Stimulated activated CD8-positive, alpha-beta memory T cell treated with anti-CD3 and anti-CD28 coated beads, Interleukin-4, amount 100 ng/mL, for 24 hours (primary cell): ENCODE measurements around the gene IQGAP1.
A peak's percentile ranks its signal among the peaks of the same experiment; 100 is the strongest.

Experiments used
- DNase-seq: peaks from one replicate; pipeline ENCODE4 v3.0.0-alpha.2; 2020; ENCODE audit warnings: low read depth

IQGAP1 gene

DNA sequence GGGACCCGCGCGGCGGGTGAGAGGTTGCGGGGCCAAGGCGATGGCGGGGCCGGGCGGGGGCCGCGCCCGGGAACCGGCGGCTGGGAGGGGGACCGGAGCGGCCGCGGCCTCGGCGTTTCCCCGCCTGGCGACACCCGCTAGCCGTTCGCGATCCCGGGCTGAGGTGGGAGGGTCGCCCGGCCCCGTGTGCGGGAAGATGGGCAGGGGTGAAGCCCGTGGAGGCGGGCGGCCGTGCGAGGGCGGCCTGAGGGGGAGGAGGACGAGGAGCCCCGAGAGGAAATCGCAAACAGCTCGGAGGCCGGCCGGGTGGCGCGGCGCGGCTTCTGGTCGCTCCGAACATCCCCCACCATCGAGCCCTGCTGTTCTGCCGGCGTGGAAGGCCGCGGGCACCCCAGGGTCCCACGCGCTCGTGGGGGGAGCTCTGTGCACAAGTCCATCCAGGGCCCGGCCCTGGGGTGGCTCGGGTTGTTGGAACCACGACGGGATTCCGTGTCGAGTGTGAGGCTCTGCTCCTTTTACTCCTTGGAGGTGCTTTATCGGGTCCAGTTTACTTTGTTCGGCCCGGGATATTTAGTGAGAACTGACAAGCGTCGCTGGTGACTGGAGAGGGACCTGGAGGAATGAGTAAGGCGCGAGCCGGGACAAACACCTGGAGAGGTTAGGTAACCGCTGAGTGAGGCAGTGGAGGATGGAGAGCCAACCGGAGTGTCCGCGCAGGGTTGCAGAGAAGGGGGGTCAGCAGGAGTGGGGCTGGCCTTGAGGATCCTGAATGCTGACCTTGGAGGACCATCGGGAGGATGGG is 142.4 kb downstream of the IQGAP1 start:
- peak; percentile 31 for DNase-seq

DNA sequence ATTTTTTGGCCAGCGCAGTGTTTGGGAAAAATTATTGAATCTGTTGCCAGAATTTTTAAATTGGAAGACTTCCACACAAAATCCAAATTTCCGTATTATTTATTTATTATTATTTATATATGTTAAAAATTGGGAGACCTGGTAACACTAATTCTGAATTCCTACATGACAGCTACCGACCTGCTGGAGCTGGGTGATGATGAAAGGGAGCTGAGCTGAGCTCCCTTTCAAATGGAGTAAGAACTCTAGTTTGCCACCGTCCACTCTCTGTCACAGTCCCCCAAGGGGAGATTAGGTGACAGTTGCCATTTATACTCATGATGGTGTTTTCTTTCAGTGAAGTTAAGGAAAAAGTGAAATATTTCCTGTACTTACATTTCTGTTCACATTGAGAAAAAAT is 143.1 kb downstream of the IQGAP1 start:
- DNase-seq = no peak

DNA sequence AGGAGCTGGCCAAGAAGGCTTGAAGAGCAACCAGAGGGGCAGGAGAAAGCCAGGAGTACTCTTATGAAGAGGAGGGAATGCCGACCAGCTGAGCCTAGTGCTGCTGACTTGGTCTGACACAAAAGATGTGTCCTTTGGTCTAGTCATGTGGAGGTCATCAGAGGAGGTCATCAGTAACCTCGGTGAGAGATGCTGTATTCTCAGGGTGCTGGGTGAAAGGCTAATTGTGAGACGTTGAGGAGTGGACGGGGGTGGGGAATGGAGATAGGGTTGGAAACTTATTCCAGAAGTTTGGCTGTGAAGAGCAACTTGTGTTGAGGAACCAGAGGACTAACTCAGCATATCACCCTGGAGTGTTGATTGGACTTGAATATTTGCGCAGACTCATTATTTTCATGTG is 147.2 kb downstream of the IQGAP1 start:
- no peak for DNase-seq

DNA sequence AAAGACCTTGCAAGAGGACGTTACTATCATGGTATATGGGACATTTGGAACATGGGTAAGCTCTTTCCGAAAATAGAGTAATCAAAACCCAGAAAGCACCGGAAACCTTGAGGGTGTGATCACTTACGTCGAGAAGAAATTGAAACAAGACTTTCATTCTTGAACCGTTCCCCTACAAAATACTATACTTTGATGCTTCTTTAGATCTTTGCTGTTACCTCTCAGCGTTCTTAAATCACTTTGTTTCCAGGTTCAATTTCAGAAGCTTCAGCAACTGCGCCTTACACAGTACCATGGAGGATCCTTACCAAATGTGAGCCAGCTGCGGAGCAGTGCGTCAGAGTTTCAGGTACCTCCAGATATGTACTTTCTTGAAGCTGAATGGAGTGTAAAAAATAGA is 151.7 kb downstream of the IQGAP1 start:
- DNase-seq = no peak

DNA sequence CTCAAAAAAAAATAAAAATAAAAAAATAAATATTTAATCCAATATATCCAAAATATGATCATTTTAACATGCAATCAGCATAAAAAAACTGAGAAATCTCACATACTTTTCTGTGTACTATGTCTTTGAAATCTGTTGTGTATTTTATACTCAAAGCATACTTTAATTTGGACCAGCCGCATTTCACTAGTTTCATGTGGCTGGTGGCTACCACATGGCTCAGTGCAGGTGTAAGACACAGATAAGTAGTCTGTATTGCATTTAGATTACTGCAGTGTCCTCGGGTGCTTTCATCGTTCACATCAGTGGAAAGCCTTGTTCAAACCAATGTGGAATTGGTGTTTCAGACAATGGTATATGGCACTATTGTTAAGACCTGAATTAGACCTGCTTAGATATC is 152.7 kb downstream of the IQGAP1 start:
- no peak for DNase-seq

DNA sequence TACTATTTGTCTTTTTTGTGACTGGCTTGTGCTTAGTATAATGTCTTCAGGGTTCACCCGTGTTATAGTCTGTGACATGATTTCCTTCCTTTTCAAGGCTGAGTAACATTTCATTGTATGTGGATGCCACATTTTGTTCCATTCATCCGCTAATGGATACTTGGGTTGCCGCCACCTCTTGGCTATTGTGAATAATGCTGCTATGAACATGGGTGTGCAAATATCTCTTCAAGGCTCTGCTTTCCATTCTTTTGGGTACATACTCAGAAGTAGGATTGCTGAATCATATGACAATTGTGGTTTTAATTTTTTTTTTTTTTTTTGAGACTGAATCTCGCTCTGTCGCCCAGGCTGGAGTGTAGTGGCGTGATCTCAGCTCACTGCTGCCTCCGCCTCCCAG is 157.1 kb downstream of the IQGAP1 start:
- DNase-seq = no peak

DNA sequence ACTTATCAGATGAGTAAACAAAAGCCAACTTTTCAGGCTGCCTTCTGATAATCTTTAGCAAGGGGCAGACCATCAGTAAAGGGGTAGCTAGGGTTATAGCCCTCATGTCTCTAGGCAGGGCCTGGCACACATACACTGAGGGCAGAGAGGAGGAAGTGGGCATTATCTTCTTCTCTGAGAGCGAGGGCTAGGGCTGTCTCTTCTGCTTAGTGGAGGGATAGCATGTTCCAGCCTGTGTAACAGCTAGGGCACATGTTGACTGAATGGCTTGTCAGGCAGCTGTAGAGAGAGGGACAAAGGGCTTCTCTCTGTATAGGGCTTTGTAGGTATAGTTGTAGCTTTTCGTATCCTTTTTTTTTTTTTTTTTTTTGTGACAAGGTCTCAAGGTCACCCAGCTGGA is 159.5 kb downstream of the IQGAP1 start:
- no peak for DNase-seq

DNA sequence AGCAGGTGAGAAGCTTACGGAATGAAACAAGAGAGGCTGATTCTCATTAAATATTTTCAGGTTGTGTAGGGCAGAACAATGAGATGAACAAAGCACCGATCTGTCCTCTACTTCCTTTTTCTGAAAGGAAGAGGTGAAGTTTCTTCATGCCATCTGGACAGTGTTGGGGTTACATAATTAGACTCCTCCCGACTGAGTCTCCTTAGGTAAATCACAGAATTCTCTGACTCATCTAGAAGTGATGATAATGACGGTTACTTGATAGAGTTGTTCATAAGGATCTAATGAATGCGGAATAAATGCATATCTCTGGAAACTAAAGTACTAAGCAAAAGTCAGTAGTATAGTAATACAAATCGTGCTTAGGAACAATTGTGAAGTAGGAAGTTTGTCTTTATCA is 162.9 kb downstream of the IQGAP1 start:
- no peak for DNase-seq
